Colonic mucosa (tissue), 4 donors: ENCODE measurements around the gene TEX14. TPM values are rescaled to one million over a fixed set of nuclear protein-coding genes. Genes with fewer than 3 reads are reported as not detected.

ENCODE experiments used
- DNase-seq: peaks from one replicate; pipeline ENCODE4 v3.0.0-alpha.2; 2020
- H3K27ac ChIP-seq: fragments of 200-600 bp; one replicate; pipeline ENCODE4 v1.8.0; 2021
- H3K27me3 ChIP-seq: fragments of 200-600 bp; one replicate; pipeline ENCODE4 v1.8.0; 2021
- H3K36me3 ChIP-seq: fragments of 200-600 bp; one replicate; pipeline ENCODE4 v1.8.0; 2021
- H3K4me1 ChIP-seq: fragments of 200-600 bp; one replicate; pipeline ENCODE4 v1.8.0; 2021; ENCODE audit warnings: mild to moderate bottlenecking
- H3K4me3 ChIP-seq: fragments of 200-600 bp; one replicate; pipeline ENCODE4 v1.8.0; 2021
- H3K9ac ChIP-seq, 2 donors: one replicate each; pipeline ENCODE4 v1.7.0; 2013; ENCODE audit warnings: control low read depth in 2 of 2, low read depth in 2 of 2, low read length in 2 of 2
- H3K9me3 ChIP-seq: fragments of 200-600 bp; one replicate; pipeline ENCODE4 v1.8.0; 2021
- CTCF ChIP-seq: fragments of 200-600 bp; IDR thresholded peaks from one replicate; pipeline ENCODE4 v1.8.0; 2022; ENCODE audit warnings: antibody characterized with exemption, mild to moderate bottlenecking
- intact Hi-C: fragments of 100-400 bp; cut with DNase I; formaldehyde crosslinking; loops from one replicate; pipeline ENCODE4 v1.14.1; 2022
- total RNA-seq, 2 donors: library from RNA; stranded (reverse); fragmentation: NEBNext Ultra II Directional in 1 of 2; extraction: Animal tissue kit (Norgen Biotek cat#: 25700) in 1 of 2; gene quantifications; one replicate each; pipeline ENCODE4 v1.2.1, GENCODE V29; 2021
- donor health status: healthy.
- donor health status: DM: no; HTN: no; CAD: no.
- donor health status: DM: no; HTN: no; CAD: no.

Gene TEX14
- total RNA-seq, 2 donors from 2014 or later = 0.10 TPM; not detected in 1

GRCh38 chr17:58706351-58707140 is 14.7 kb upstream of the TEX14 start:
- Histone ChIP-seq H3K4me1 (no peaks in the 10 kb centered on the region), H3K36me3 (no peaks in the 10 kb centered on the region), H3K9me3 (no peaks in the 10 kb centered on the region), H3K27ac (no peak overlapping the region), H3K9ac (no peak overlapping the region), H3K27me3 (no peaks in the 10 kb centered on the region), H3K4me3 (no peak overlapping the region)
- intact Hi-C loops = no loop called here
- no peak for TF ChIP-seq CTCF
- DNase-seq = no peak

- H3K36me3 ChIP-seq = no peaks in the 10 kb centered on the region
- H3K27me3 ChIP-seq = no peaks in the 10 kb centered on the region
- H3K9me3 ChIP-seq = no peaks in the 10 kb centered on the region
- no peak overlapping the region for H3K27ac ChIP-seq
- no peak overlapping the region for H3K4me3 ChIP-seq
- no peak overlapping the region for H3K9ac ChIP-seq
- TF ChIP-seq CTCF = no peak
- intact Hi-C loops = no loop called here
- DNase-seq = no peak
- no peaks in the 10 kb centered on the region for H3K4me1 ChIP-seq
Measured at GRCh38 chr17:58703916-58704286, 12.1 kb upstream of the TEX14 start.

- no peaks in the 10 kb centered on the region for H3K36me3 ChIP-seq
- H3K9me3 ChIP-seq = no peaks in the 10 kb centered on the region
- intact Hi-C loops = no loop called here
- no peak overlapping the region for H3K27ac ChIP-seq
- no peak overlapping the region for H3K4me3 ChIP-seq
- no peak overlapping the region for H3K9ac ChIP-seq
- no peaks in the 10 kb centered on the region for H3K4me1 ChIP-seq
- no peak for DNase-seq
- H3K27me3 ChIP-seq = no peaks in the 10 kb centered on the region
- TF ChIP-seq CTCF = no peak
Measured at GRCh38 chr17:58703137-58703915, 11.5 kb upstream of the TEX14 start.

GRCh38 chr17:58702708-58703107 is 10.9 kb upstream of the TEX14 start:
- Histone ChIP-seq H3K4me3 (no peak overlapping the region), H3K36me3 (no peaks in the 10 kb centered on the region), H3K27ac (no peak overlapping the region), H3K27me3 (no peaks in the 10 kb centered on the region), H3K9ac (no peak overlapping the region), H3K9me3 (no peaks in the 10 kb centered on the region), H3K4me1 (no peaks in the 10 kb centered on the region)
- no peak for TF ChIP-seq CTCF
- intact Hi-C loops = no loop called here
- no peak for DNase-seq

GRCh38 chr17:58702045-58702476 is 10.2 kb upstream of the TEX14 start:
- Histone ChIP-seq H3K4me3 (no peak overlapping the region), H3K27ac (no peak overlapping the region), H3K36me3 (no peaks in the 10 kb centered on the region), H3K9ac (no peak overlapping the region), H3K4me1 (no peaks in the 10 kb centered on the region), H3K9me3 (no peaks in the 10 kb centered on the region), H3K27me3 (no peaks in the 10 kb centered on the region)
- DNase-seq = no peak
- intact Hi-C loops = no loop called here
- TF ChIP-seq CTCF = no peak
